Measurements from ENCODE around the gene CHST5.
"Not testable (repeated sequence)": the region's sequence is repeated elsewhere in the genome, so short reads cannot be mapped to it uniquely, and the experiment has no call there.

CHST5 gene

DNA sequence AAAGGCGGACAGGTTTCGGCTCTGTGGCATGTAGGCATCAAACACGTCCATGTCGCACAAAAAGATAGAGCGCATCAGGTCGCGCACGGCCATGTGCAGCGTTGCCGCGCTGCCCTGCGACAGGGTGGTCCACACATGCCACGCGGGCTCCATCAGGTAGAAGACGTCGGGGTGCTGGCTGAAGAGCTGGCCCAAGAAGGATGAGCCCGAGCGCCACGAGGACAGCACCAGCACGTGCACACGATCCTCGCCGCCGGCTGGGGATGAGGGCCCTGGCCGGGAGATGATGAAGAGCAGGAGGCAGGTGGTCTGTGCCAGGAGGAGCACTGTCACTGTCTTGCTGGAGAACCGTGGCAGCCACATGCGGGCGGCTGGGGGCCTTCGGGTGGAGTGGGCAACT lies 5.9 kb downstream of the CHST5 start:
- peaks cover 11% of the 10 kb centered on the region for H3K27me3 ChIP-seq (replicated peaks; ENCODE audit: control insufficient read depth, insufficient read depth, low read length)
- no peak overlapping the region for H3K4me3 ChIP-seq (ENCODE audit: low read length)
- no peaks in the 10 kb centered on the region for H3K9me3 ChIP-seq (ENCODE audit: control insufficient read depth, low read length)
- H3K9ac ChIP-seq (ENCODE audit: low read length): no peak overlapping the region
- H3K4me1 ChIP-seq (ENCODE audit: control insufficient read depth, insufficient read depth, low read length): no peaks in the 10 kb centered on the region
- no peaks in the 10 kb centered on the region for H3K36me3 ChIP-seq (ENCODE audit: control insufficient read depth, insufficient read depth, low read length, severe bottlenecking)
- no peak for DNase-seq (ENCODE audit: low read depth)

DNA sequence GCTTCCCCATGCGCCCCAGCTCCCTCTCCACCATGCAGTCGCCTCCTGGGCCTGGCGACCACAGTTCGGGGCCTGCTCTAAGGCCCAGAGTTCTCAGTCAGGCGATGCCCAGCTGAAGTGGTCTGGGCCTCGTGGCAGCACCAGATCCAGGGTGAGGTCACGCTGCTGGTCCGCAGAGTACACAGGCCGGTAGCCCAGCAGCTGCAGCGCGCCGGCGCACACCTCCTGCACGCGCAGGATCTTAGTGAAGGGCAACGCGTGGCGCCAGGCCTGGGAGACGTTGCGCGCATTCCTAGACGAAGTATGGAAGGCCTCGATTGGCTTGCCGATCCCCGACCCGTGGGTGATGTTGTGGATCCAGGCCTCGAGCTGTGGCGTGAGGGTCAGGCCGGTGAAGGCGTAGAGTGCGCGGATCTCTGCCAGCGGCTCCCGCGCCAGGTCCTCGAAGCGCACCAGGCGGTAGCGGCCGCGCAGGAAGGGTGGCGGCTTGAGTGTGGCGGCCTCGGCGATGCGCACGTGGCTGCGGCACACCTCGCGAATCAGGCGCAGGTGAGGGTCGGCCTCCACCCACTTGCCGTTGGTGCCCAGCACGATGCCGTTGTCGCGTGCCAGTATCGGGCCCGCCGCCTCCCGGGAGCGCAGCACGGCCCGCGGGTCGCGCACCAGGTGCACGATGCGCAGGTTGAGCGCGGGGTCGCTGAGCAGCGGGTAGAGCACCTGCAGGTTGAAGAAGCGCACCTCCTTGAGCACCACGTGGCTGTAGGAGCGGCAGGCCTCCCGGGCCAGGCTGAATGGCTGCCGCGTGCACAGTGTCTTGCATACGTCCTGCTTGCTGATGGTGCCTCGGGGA lies 6.6 kb downstream of the CHST5 start:
- Histone ChIP-seq H3K4me3 (ENCODE audit: low read length) (no peak overlapping the region), H3K9me3 (ENCODE audit: control insufficient read depth, low read length) (no peaks in the 10 kb centered on the region), H3K36me3 (ENCODE audit: control insufficient read depth, insufficient read depth, low read length, severe bottlenecking) (no peaks in the 10 kb centered on the region), H3K9ac (ENCODE audit: low read length) (no peak overlapping the region), H3K27me3 (replicated peaks; ENCODE audit: control insufficient read depth, insufficient read depth, low read length) (peaks cover 11% of the 10 kb centered on the region), H3K4me1 (ENCODE audit: control insufficient read depth, insufficient read depth, low read length) (no peaks in the 10 kb centered on the region)
- no peak for DNase-seq (ENCODE audit: low read depth)

DNA sequence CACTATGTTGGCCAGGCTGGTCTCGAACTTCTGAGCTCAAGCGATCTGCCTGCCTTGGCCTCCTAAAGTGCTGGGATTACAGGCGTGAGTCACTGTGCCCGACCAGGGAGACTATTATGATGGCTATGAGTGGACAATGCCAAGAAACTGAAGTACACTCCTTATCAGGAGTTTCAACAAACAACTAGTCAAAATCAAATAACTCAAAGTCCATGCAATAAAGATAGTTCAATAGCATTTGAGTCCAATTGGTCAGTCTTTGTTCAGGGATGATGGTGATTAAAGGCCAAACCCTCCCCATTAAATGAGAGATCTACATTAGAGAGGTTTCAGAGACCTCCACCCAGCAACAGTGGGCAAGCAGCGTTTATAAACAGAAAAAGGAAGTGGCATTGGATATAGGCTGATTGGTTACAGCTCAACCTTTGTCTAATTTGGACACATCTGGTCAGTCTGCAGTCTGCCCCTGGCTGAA lies 8.0 kb downstream of the CHST5 start:
- no peaks in the 10 kb centered on the region for H3K4me1 ChIP-seq (ENCODE audit: control insufficient read depth, insufficient read depth, low read length)
- no peak for DNase-seq (ENCODE audit: low read depth)
- H3K9me3 ChIP-seq (ENCODE audit: control insufficient read depth, low read length): no peaks in the 10 kb centered on the region
- H3K36me3 ChIP-seq (ENCODE audit: control insufficient read depth, insufficient read depth, low read length, severe bottlenecking): no peaks in the 10 kb centered on the region
- H3K4me3 ChIP-seq (ENCODE audit: low read length): no peak overlapping the region
- peaks cover 11% of the 10 kb centered on the region for H3K27me3 ChIP-seq (replicated peaks; ENCODE audit: control insufficient read depth, insufficient read depth, low read length)
- no peak overlapping the region for H3K9ac ChIP-seq (ENCODE audit: low read length)

DNA sequence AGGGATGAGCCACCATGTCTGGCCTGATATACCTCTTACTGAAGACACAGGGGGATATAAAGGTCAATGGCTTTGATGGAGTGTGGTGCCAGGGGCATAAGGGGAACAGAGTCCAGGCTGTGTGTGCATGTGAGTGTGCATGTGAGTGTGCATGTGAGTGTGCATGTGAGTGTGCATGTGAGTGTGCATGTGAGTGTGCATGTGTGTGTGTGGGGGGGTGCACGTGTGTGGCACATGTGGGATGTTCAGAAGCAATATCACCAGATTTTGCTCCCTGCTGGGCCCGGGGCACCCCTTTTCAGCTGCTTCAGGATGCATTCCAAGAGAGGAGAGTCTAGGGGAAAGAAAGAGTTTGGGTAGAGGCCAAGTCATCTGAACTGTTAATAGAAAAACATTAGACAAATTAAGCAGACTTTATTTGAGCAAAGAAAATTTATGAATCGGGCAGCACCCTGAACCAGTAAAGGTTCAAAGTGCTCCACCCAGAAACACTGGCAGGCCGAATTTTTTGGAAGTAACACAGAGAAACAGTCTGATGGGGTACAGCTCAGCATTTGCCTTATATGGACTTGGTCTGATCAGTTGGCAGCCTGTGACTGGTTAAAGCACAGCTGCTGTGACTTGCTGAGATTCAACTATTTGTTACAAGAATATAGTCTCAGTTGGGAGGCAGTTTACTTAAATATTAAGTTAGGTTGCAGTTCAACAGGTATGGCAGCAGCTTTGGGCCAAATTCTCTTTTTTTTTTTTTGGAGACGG lies 9.7 kb downstream of the CHST5 start:
- Histone ChIP-seq H3K9ac (ENCODE audit: low read length) (no peak overlapping the region), H3K27me3 (replicated peaks; ENCODE audit: control insufficient read depth, insufficient read depth, low read length) (no peaks in the 10 kb centered on the region), H3K9me3 (ENCODE audit: control insufficient read depth, low read length) (no peaks in the 10 kb centered on the region), H3K4me1 (ENCODE audit: control insufficient read depth, insufficient read depth, low read length) (no peaks in the 10 kb centered on the region), H3K36me3 (ENCODE audit: control insufficient read depth, insufficient read depth, low read length, severe bottlenecking) (no peaks in the 10 kb centered on the region), H3K4me3 (ENCODE audit: low read length) (no peak overlapping the region)
- DNase-seq (ENCODE audit: low read depth): no peak

DNA sequence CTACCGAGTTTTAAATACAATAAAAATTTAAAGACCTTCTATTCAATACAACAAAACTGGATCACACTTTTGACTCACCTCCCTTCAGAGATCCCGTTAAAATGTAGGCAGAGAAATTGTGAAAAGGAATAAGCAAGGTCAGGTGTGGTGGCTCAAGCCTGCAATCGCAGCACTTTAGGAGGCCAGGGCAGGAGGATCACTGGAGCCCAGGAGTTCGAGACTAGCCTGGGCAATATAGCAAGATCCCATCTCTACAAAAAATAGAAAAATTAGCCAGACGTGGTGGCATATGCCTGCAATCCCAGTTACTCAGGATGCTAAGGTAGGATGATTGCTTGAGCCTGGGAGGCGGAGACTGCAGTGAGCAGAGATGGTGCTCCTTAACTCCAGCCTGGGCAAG lies 16.7 kb downstream of the CHST5 start:
- H3K4me1 ChIP-seq (ENCODE audit: control insufficient read depth, insufficient read depth, low read length): peaks cover 7% of the 10 kb centered on the region
- no peak overlapping the region for H3K9ac ChIP-seq (ENCODE audit: low read length)
- DNase-seq (ENCODE audit: low read depth): no peak
- no peaks in the 10 kb centered on the region for H3K36me3 ChIP-seq (ENCODE audit: control insufficient read depth, insufficient read depth, low read length, severe bottlenecking)
- H3K27me3 ChIP-seq (replicated peaks; ENCODE audit: control insufficient read depth, insufficient read depth, low read length): no peaks in the 10 kb centered on the region
- no peak overlapping the region for H3K4me3 ChIP-seq (ENCODE audit: low read length)
- H3K9me3 ChIP-seq (ENCODE audit: control insufficient read depth, low read length): no peaks in the 10 kb centered on the region

DNA sequence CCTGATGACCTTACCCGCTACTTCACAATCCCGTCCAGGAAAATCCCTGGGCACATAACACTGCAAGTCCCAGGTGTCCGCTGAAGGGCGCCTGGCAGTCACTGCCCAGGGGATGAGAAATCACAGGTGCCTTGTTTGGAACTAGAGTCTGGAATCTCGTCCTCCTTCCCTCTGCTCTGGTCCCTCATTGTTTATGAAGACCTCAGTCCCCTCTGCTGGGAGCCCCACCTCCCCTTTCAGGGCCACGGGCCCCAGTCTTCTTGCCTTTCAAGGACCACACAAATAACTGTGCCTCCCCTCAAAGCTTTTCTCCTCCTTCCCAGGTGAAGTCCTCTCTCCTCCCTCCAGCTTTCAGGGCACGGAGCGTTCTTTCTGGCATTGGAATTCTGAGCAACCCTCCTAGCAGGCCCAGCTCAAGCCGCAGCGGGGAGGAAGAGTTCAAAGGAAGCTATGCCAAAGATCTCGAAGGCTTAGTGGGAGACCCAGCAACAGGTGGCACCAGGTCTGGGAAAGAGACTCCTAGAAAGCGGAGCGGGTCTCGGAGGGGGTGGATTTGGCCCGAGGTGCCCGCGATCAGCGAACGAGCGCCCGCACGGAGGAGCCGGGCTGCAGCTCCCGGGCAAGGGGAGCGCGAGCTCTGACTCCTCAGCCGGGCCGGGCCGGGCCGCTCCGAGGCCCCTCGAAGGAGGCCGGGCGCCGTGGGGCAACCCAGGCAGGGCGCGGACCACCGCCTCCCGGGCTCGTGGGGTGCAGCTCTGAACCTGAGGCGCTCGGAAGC lies 19.5 kb downstream of the CHST5 start:
- peak overlapping the region; percentile 92 for H3K4me3 ChIP-seq (ENCODE audit: low read length)
- not testable (repeated sequence) for H3K9me3 ChIP-seq (ENCODE audit: control insufficient read depth, low read length); H3K36me3 ChIP-seq (ENCODE audit: control insufficient read depth, insufficient read depth, low read length, severe bottlenecking); H3K4me1 ChIP-seq (ENCODE audit: control insufficient read depth, insufficient read depth, low read length); H3K27me3 ChIP-seq (replicated peaks; ENCODE audit: control insufficient read depth, insufficient read depth, low read length)
- DNase-seq (ENCODE audit: low read depth): peak; percentile 56
- peak overlapping the region; percentile 92 for H3K9ac ChIP-seq (ENCODE audit: low read length)

DNA sequence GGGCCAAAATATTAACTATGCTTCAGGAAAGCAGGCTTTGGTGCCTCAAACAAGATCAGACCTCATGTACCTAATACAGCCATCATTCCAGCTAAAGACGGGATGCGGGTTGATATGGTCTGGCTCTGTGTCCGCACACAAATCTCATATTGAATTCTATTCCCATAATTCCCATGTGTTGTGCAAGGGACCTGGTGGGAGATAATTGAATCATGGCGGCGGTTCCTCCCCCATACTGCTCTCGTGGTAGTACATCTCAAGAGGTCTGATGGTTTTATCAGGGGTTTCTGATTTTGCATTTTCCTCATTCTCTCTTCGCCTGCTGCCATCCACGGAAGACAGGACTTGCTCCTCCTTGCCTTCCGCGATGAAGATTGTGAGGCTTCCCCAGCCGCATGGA lies 21.6 kb downstream of the CHST5 start:
- no peak for DNase-seq (ENCODE audit: low read depth)
- H3K36me3 ChIP-seq (ENCODE audit: control insufficient read depth, insufficient read depth, low read length, severe bottlenecking): no peaks in the 10 kb centered on the region
- H3K9me3 ChIP-seq (ENCODE audit: control insufficient read depth, low read length): no peaks in the 10 kb centered on the region
- H3K9ac ChIP-seq (ENCODE audit: low read length): no peak overlapping the region
- peaks cover 7% of the 10 kb centered on the region for H3K4me1 ChIP-seq (ENCODE audit: control insufficient read depth, insufficient read depth, low read length)
- no peaks in the 10 kb centered on the region for H3K27me3 ChIP-seq (replicated peaks; ENCODE audit: control insufficient read depth, insufficient read depth, low read length)
- no peak overlapping the region for H3K4me3 ChIP-seq (ENCODE audit: low read length)

DNA sequence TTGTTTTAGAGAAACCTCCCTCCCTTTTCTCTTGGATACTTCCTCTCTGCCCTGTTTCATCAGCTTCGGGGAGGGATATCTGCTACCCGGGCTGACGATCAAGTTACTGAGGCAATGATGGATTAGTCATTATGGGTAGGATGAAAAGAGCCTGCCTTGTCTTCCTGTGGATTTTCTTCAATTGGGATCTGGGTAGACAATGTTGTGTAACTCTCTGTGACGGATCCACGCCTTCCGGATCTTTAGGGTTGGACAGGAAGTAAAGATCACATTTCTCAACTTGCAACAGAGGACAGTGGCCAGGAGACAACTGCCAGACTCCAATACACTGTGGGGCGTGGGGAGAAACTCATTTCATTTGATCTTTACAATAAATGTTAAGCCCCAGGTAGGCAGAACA lies 29.3 kb downstream of the CHST5 start:
- DNase-seq (ENCODE audit: low read depth): peak; percentile 89
- Histone ChIP-seq H3K9me3 (ENCODE audit: control insufficient read depth, low read length) (no peaks in the 10 kb centered on the region), H3K4me1 (ENCODE audit: control insufficient read depth, insufficient read depth, low read length) (peaks cover 11% of the 10 kb centered on the region), H3K36me3 (ENCODE audit: control insufficient read depth, insufficient read depth, low read length, severe bottlenecking) (no peaks in the 10 kb centered on the region), H3K4me3 (ENCODE audit: low read length) (peak overlapping the region; percentile 54), H3K27me3 (replicated peaks; ENCODE audit: control insufficient read depth, insufficient read depth, low read length) (no peaks in the 10 kb centered on the region), H3K9ac (ENCODE audit: low read length) (peak overlapping the region; percentile 62)

DNA sequence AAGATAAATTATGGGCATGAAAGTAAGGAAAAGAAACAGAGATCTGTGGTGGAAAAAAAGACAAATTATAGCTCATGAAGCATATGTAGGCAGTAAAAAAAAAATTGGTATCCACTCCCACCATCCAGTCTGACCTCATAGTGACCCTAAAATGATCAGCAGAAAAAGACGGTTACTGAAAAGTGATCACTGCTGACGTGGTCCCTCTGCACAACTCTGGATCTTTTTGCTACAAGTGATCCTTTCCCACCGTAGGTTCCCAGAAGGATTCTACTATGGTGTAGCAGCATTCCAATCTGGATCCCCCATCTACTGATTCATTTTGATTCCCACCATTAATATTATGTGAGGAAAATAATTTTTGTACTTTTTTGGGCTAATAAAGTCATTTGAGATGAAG lies 29.8 kb downstream of the CHST5 start:
- H3K27me3 ChIP-seq (replicated peaks; ENCODE audit: control insufficient read depth, insufficient read depth, low read length): no peaks in the 10 kb centered on the region

DNA sequence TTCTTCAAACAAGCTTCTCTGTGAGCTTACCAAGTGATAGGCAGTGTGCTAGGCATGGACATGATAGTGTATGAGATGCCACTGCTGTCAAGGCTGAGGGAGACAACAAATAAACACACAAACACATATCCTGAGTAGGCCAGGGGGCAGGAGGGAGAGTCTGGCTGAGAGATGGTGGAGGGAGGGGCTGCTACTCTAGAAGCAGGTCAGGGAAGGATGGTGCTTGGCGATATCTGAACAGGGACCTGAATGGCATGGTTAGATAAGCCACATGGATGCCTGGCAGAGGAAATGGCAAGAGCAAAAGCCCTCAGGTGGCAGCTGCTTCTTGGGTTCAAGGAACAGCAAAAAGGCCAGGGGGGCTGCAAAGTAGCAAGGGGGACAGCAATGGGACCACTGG lies 32.1 kb downstream of the CHST5 start:
- no peak for DNase-seq (ENCODE audit: low read depth)
- no peak overlapping the region for H3K4me3 ChIP-seq (ENCODE audit: low read length)
- H3K9me3 ChIP-seq (ENCODE audit: control insufficient read depth, low read length): no peaks in the 10 kb centered on the region
- no peak overlapping the region for H3K9ac ChIP-seq (ENCODE audit: low read length)
- H3K36me3 ChIP-seq (ENCODE audit: control insufficient read depth, insufficient read depth, low read length, severe bottlenecking): no peaks in the 10 kb centered on the region
- peaks cover 11% of the 10 kb centered on the region for H3K4me1 ChIP-seq (ENCODE audit: control insufficient read depth, insufficient read depth, low read length)
- H3K27me3 ChIP-seq (replicated peaks; ENCODE audit: control insufficient read depth, insufficient read depth, low read length): no peaks in the 10 kb centered on the region

More for the DNA sequence above, 29.8 kb downstream of the CHST5 start:
- no peak for DNase-seq (ENCODE audit: low read depth)
- Histone ChIP-seq H3K4me1 (ENCODE audit: control insufficient read depth, insufficient read depth, low read length) (peaks cover 11% of the 10 kb centered on the region), H3K4me3 (ENCODE audit: low read length) (peak overlapping the region; percentile 54), H3K9ac (ENCODE audit: low read length) (peak overlapping the region; percentile 62), H3K36me3 (ENCODE audit: control insufficient read depth, insufficient read depth, low read length, severe bottlenecking) (no peaks in the 10 kb centered on the region), H3K9me3 (ENCODE audit: control insufficient read depth, low read length) (no peaks in the 10 kb centered on the region)
